H7 (cell line): ENCODE data around the gene ATG14. TPM values are rescaled to one million over a fixed set of nuclear protein-coding genes. Genes with fewer than 3 reads are reported as not detected.
"Not testable (repeated sequence)": the region's sequence is repeated elsewhere in the genome, so short reads cannot be mapped to it uniquely, and the experiment has no call there.

Experiments used
- DNase-seq: peaks from one replicate; pipeline ENCODE4 v3.0.0; 2012
- H3K27me3 ChIP-seq: 2 replicates; pipeline ENCODE4 v1.6.0; 2011; ENCODE audit warnings: mild to moderate bottlenecking, low read length; ENCODE audit not compliant: control insufficient read depth, insufficient read depth
- H3K36me3 ChIP-seq: replicated peaks from 2 replicates; pipeline ENCODE4 v1.5.1; 2011; ENCODE audit warnings: low read length; ENCODE audit not compliant: control insufficient read depth, insufficient read depth
- H3K4me3 ChIP-seq: 2 replicates; pipeline ENCODE4 v1.5.1; 2011; ENCODE audit warnings: low read depth, mild to moderate bottlenecking, control low read depth, low read length, moderate library complexity; ENCODE audit not compliant: insufficient read depth
- total RNA-seq: library from RNA; depleted of rRNA; stranded (reverse); fragments of >200 nt; shearing (Covaris generic); gene quantifications from 2 replicates; pipeline ENCODE4 v1.2.3, GENCODE V29; 2014

Gene ATG14
- total RNA-seq, 1 experiment from 2014 or later: 9.6 TPM

DNA sequence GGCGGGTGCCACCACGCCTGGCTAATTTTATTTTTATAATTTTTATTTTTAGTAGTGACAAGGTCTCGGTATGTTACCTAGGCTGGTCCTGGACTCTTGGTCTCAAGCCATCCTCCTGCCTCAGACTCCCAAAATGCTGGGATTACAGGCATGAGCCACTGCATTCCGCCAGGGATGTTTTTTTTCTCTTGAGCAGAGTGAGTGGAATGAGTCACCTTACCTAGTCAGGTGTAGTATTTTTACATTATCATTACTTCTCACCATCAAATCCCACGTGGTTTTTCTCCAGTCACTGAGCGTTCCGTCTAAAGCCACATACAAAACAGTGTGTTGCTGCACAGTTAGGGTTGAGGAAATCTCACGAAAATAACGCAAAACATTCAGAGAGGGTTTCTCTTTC lies 29.7 kb upstream of the ATG14 start:
- Histone ChIP-seq H3K36me3 (no peaks in the 10 kb centered on the region), H3K27me3 (no peaks in the 10 kb centered on the region), H3K4me3 (no peak overlapping the region)
- DNase-seq: no peak

DNA sequence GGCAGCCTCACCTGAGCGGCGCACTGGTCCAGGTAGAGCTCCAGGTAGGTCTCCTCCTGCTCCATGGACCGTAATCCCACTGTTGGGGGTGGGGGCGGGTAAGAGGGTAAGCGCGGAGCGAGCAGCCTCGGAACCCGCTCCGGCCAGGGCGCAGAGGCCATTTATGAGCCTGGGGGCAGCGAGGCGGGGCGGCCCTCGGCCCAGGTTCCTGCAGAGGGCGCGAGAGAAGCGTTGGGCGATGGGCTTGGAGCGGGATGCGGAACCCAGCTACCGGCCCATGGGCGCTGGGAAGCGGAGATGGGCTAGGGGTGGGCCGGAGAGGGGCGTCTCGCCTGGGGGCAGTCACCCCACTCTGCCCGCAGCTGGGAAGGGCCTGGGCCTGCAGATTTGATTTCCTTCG lies 28.8 kb upstream of the ATG14 start, which contains the start of gene TBPL2:
TSS of gene TBPL2 (minus strand) at position 232 of the 400 bp plus-strand sequence. CDS start at position 65, 167 bp downstream.
- peak; percentile 91 for DNase-seq
- H3K36me3 ChIP-seq: no peaks in the 10 kb centered on the region
- peak within 1 kb of the TSS; percentile 16; the same call in 1 of the 2 replicates for H3K4me3 ChIP-seq
- H3K27me3 ChIP-seq: no peaks in the 10 kb centered on the region

DNA sequence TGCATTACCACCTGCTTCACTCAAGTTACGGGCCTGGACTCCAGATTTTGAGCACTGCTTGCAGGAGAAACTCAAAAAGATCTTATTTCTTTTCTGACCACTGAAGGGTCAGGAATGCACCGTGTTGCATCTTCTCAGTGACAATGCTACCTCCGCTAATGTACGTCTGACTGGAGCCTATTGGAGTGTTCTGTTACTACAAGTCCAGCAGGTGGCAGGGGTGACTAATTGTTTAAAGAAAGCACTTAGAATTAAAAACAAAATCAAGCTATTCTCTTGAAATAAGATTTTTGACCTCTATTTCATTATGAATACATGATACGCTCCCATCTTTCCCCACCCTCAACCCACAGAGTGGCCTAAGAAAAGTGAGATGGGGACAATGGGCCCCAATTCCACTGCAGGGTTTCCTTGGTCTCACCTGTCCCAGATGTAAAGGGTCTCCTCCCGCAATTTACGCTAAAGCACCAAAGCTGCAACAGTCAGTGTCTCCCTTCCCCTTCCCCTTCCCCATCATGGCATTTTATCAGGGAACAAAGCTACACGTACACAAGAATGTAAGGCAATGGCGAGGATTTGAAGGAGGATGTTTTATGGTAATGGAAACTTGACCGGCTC lies 26.5 kb upstream of the ATG14 start:
- peak; percentile 42 for DNase-seq

DNA sequence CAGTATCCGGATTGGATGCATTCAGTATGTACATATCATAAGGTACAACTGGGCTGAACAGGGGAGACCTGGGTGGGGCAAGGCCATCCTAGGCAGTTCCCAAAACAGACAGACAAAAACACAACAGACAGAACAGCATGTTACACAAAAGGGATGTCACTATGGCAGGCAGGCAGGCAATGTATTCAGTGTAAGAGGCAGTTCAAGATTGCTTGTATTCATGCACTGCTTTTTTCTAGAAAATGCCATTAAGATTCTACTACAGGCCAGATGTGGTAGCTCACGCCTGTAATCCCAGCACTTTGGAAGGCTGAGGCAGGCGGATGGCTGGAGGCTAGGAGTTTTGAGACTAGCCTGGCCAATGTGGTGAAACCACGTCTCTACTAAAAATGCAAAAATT lies 25.3 kb upstream of the ATG14 start:
- no peak for DNase-seq
- Histone ChIP-seq H3K36me3 (no peaks in the 10 kb centered on the region), H3K27me3 (no peaks in the 10 kb centered on the region), H3K4me3 (no peak overlapping the region)

More for the DNA sequence above, 26.5 kb upstream of the ATG14 start:
- no peaks in the 10 kb centered on the region for H3K36me3 ChIP-seq
- no peaks in the 10 kb centered on the region for H3K27me3 ChIP-seq
- no peak overlapping the region for H3K4me3 ChIP-seq

DNA sequence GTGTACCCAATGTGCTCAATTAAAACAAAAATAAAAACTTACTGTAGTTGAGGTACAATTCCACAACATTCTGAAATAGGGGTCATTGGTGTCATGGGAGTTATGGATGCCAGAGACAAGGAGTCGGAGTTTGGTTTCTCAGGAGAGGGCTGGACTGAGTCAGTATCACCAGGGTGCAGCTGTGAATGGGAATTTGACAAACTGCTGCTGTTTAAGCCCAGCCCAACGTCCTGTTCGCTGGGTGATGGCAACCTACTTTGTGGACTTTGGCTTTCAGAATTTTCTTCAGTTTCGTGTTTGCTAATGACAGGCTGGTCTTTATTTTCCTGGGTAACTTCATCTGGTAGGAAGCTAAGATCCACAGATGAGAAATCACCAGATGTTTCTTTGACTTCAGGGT lies 24.9 kb upstream of the ATG14 start:
- DNase-seq: no peak
- H3K4me3 ChIP-seq: no peak overlapping the region
- H3K36me3 ChIP-seq: no peaks in the 10 kb centered on the region
- H3K27me3 ChIP-seq: no peaks in the 10 kb centered on the region

DNA sequence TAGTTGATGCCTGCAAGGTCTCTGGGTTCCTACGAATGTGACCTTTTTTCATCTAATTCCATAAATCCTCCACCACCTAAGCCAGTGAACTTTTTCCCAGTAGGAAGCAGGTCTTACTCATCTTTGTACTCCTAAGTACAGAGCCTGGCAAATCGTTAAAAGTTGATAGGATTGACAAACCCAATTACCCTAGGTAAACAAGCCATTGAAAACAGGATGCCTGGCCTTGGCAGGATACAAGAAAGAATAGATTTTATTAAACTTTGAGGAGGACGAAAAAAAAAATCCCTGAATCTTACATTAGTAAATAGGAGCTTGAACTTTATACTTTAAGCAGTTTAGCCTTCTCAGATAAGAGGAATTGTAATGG lies 23.2 kb upstream of the ATG14 start:
- Histone ChIP-seq H3K27me3 (no peaks in the 10 kb centered on the region), H3K4me3 (no peak overlapping the region), H3K36me3 (no peaks in the 10 kb centered on the region)
- DNase-seq: no peak

DNA sequence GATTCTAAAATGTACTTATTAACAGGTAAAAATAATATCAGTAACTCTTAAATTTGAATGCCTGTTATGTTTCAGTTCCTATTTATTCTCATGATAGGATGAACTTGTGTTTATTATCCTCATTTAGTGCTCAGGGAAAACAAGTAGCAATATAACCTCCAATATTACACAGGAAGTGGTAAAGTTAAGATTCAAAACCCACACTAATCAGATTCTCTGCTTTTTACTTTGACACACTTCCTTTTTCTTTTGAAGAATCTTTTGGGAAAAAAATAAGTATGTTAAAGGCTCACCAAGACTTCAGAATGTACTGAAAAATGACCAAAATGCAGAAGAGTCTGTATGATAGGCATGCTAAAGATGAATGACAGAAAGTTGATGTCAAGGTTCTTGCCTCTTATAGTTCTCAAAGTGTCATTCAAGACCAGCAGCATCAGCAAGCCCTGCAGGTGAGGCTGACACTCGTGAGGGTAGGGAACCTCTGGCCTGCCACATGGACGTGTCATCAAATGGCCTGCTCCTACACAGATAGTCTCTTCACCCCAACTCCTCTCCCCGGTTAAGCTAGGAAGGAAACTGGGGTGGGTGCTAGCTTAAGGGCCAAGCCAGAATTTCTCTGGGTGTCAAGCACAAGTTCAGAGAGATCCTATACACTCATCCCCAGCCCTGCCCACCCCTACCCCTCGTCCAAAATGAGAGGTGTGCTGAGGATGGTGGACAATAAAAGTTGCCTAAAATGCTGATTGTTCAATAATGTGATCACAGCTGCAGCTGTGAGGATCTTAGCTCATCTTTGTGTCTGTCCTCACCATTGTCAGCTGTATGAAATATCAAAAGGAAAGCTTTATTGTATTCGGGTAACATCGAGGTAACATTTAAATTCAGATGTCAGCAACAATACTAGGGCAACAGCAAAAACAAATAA lies 22.5 kb upstream of the ATG14 start:
- no peak for DNase-seq
- Histone ChIP-seq H3K36me3 (no peaks in the 10 kb centered on the region), H3K27me3 (no peaks in the 10 kb centered on the region), H3K4me3 (no peak overlapping the region)

DNA sequence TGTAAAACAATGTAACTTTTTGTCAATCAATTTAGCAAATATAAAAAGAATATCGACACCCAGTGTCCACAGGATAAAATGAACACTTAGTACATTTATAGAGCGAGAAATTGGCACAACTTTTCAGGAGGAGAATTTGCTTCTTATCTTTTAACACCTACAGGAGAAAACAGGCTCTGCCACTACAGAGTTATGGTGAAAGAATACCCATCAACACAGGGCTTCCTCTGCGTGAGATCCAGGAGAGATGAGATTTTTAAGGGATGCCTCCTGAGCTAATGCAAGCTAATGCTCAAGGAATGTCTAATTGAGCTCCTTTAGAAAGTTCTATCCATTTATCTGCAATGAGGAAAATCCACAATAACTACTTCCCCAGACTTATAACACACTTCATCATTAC lies 21.0 kb upstream of the ATG14 start:
- no peak for DNase-seq
- H3K4me3 ChIP-seq: no peak overlapping the region
- no peaks in the 10 kb centered on the region for H3K36me3 ChIP-seq
- H3K27me3 ChIP-seq: no peaks in the 10 kb centered on the region

DNA sequence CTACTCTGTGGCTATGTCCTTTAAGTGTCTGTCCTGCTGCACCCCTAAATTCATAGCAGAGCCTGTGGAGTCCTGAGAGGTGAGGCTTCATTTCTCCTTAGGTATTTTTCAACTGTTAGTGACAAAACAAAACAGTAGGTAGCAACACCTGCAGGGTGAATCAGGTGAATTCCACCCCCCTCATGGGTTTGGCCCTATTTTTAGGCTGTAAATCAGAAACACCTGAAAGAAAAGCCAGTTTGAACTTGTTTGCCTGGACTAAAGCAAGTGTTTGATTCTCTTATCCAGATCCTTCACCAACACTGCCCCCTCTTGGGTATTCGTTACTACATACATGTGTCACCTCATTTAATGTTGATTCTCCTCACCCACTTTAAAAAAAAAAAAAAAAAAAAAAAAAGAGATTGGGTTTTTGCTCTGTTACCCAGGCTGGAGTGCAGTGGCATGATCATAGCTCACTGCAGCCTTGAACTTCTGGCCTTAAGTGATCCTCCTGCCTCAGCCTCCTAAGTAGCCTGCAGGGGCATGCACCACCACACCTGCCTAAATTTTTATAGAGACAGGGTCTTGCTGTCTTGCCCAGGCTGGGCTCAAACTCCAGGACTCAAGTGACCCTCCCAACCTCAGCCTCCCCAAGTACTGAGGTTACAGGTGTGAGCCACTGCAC lies 18.5 kb upstream of the ATG14 start:
- peak; percentile 62 for DNase-seq
- Histone ChIP-seq H3K4me3 (no peak overlapping the region), H3K36me3 (no peaks in the 10 kb centered on the region), H3K27me3 (no peaks in the 10 kb centered on the region)

DNA sequence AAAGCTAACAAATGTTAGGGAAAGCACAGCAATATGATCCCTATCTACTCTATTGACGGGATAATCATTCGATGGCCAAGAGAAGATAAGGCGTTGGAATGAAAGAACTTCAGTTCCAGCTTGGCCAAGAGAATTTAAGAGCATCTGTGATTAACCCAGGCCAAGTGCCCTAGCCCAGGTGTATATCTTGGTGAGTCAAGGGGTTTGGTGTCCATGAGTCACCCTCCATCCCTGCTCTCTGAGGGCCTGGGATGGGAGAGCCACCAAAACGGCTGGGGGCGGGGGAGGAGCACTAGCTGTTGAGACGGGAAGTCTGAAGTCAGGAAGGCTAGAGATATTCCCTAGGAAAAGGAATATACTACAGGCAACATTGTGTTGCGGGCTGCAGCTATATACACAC lies 15.8 kb upstream of the ATG14 start:
- Histone ChIP-seq H3K36me3 (no peaks in the 10 kb centered on the region), H3K4me3 (no peak overlapping the region), H3K27me3 (no peaks in the 10 kb centered on the region)
- DNase-seq: no peak

DNA sequence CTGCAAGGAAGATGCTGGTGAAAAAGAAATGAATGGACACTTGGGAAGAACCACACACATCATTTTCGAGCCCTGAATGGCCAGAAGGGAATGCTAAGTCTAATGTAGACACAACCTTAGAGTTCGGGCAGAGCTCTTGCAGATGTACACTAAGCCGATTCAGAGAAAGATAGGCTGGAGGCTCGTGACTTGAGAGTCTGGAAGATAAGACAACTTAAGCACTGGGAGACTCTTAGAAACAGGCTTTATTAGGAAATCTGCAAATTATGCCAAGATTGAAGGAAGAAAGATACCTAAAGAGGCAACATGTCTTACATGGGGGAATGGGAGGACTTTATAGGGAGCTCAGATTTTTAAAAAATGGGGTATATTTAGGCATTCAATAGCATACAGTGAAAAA lies 15.3 kb upstream of the ATG14 start:
- no peaks in the 10 kb centered on the region for H3K36me3 ChIP-seq
- no peak overlapping the region for H3K4me3 ChIP-seq
- no peaks in the 10 kb centered on the region for H3K27me3 ChIP-seq
- no peak for DNase-seq

DNA sequence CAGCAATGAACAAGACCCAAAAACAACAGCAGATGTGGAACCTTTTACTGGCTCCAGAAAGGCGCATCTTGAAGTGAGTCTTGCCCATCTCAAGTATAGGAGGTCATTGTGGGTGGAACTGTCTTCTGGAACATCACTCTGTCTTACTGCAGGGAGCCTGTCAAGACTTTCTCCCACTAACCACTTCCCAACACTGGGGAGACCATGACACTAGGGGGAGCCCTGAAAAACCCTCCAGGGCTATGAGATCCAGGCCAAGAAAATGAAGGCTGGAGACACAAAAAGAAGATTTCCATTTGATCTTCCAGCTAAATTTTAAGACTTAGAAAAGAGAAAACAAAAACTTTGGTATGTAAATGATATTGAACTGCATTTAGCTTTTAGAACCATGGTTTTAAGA lies 13.5 kb upstream of the ATG14 start:
- Histone ChIP-seq H3K36me3 (no peaks in the 10 kb centered on the region), H3K27me3 (no peaks in the 10 kb centered on the region), H3K4me3 (no peak overlapping the region)
- no peak for DNase-seq

DNA sequence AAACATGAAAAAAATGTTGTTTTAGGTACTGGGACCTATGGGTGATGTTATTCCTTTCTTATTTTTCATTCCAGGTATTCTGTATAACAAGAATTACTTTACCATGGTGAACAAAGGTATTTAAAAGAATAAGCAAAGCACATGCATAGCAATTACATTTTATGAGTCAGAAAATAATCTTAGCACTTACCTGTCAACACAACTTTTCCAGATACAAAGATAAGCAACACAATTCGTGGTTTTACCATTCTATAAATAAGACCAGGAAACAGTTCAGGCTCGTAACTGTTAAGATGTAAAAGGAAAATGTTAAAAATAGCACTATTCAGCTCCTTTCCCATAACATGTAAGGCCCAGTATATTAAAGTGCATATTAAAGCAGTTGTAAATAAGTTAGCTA lies 12.3 kb upstream of the ATG14 start:
- no peak for DNase-seq
- no peaks in the 10 kb centered on the region for H3K36me3 ChIP-seq
- no peak overlapping the region for H3K4me3 ChIP-seq

DNA sequence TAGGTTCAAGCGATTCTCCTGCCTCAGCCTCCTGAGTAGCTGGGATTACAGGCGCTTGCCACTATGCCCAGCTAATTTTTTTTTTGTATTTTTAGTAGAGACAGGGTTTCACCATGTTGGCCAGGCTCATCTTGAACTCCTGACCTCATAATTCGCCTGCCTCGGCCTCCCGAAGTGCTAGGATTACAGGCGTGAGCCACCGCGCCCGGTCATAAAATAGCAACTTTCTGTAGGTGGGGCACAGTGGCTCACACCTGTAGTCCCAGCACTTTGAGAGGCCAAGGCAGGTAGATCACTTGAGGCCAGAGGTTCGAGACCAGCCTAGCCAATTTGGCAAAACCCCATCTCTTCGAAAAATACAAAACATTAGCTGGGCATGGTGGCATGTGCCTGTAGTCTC lies 10.7 kb upstream of the ATG14 start:
- H3K36me3 ChIP-seq, H3K27me3 ChIP-seq, H3K4me3 ChIP-seq, DNase-seq: not testable (repeated sequence)

More for the DNA sequence above, 12.3 kb upstream of the ATG14 start:
- no peaks in the 10 kb centered on the region for H3K27me3 ChIP-seq

DNA sequence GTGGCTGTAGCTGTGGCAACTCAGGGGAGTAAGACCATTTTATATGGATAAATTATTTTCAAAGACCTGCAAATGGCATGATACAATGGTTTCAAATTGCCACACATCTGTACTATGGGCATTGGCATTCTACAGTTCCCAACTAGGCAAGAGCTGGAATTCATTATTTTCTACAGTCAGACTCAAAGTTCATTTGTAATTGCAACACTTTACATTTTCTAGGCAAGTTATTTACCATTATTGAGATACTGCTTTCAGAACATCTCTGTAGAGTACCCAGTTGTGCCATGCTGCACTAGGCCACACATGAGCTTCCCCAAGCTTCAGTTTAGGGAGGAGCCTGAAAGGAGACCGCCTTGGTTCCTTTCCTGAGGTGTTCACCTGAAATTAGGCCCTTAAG lies 8.0 kb upstream of the ATG14 start:
- H3K36me3 ChIP-seq: no peaks in the 10 kb centered on the region
- H3K4me3 ChIP-seq: no peak overlapping the region
- H3K27me3 ChIP-seq: no peaks in the 10 kb centered on the region
- DNase-seq: no peak
